NCI-H748 (cell line): ENCODE data around the gene ABCC4.
"Not testable (repeated sequence)": the region's sequence is repeated elsewhere in the genome, so short reads cannot be mapped to it uniquely, and the experiment has no call there.

Experiments
- DNase-seq: peaks from one replicate; lab custom pipeline; 2025; ENCODE audit not compliant: unreplicated experiment; lab: John Stamatoyannopoulos, UW

The ABCC4 gene

DNA sequence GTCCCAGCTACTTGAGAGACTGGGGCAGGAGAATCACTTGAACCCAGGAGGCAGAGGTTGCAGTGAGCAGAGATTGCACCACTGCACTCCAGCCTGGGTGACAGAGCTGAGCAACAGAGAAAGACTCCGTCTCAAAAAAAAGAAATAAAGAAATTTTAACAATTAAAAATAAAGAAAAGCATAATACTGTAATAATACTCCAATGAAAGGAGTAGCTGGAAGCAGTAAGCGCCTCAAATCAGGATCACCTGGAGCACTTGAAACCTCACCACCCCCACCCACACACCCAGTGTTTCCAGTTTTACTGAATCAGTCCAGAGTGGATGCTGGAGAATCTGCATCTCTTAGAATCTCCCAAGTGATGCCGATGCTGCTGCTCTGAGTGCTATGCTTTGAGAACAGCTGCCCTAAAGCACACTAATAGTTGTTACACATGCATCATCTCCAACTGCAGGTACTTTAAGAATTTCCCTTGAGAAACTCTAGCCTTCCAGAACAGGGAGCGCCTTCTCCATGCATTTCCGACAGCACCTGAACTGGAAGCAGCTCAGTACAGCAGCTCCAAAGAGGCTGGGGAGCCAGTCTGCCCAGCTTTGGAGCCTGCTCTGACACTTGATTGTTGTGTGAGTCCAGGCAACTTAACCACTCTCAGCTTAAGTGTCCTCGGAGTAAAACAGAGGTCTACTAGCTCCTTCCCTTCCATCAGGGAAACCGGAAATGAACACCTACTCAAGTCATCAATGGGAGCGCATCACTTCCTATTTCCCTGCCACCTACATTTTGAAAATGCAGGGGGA is 2.9 kb downstream of the ABCC4 start:
- no peak for DNase-seq

DNA sequence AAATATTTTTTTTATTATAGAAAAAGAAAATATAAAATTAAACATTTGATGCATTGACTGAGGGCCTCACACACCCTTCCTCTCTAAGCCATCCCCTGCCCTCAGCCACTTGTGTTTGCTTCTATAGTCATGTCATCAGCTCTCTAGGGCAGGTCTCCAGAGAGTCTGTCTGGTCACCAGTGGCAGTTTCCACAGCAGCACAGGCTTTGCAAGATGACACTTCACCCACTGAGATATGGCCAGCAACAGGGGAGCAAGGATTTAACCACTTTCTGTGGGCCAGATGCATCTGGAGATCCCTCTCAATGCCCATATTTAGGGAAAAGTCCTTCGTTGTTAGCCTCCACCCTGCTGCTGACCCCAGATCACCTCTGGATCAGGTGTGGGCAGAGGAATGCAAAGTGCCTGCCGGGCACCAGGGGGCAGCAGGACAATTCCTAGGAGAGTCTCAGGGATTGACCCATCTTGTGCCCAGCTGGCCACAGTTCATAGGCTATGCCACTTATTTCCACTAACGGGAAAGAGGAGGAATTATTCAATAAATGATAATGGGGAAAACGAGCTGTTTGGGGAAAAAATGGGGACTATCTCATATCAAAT is 4.8 kb downstream of the ABCC4 start:
- peak; percentile 47 for DNase-seq

DNA sequence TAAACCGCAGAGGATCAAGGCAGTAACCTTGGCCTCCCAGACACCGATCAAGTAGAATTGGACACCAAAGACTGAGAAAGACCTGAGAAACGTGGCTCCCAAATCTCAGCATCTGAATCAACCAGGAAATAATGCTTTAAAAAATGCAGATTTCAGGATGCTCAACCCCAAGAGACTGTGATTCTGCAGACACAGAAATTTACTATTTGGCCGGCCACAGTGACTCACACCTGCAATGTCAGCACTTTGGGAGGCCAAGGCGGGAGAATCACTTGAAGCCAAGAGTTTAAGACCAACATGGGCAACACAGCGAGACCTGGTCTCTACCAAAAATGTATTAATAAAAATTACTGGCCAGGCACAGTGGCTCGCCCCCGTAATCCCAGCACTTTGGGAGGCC is 6.2 kb downstream of the ABCC4 start:
- DNase-seq = no peak

GRCh38 chr13:95292622-95293021 is 8.6 kb downstream of the ABCC4 start:
- no peak for DNase-seq

DNA sequence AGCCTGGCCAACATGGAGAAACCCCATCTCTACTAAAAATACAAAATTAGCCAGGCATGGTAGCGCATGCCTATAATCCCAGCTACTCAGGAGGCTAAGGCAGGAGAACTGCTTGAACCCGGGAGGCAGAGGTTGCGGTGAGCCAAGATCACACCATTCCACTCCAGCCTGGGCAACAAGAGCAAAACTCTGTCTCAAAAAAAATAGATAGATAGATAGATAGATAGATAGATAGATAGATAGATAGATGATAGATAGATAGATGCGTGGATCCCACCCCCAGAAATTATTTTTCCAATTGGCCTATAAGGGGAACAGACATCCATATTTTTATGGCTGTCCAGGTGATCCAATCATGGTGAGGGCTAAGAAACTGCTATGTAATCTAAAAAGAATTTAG is 11.3 kb downstream of the ABCC4 start:
- not testable (repeated sequence) for DNase-seq

DNA sequence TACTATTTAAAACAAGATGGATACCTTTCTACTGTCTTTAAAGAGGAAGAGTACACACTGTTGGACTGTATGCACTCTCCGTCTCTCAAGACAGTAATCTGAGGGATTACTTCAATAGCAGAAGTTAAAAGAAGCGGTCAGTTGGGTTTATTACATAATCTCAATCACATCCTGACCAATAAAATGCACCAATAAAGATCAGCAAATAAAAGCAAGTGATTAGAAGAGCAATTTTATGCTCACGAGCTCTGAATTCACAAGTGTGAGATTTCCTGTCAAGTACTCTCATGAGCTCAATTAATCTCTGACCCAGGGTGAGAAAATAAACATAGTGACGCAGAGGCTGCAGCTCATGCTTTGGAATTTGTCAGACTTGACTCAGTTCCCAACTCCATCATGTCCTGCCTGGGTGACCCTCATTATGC is 12.2 kb downstream of the ABCC4 start:
- peak; percentile 35 for DNase-seq

GRCh38 chr13:95284436-95284835 is 16.8 kb downstream of the ABCC4 start:
- no peak for DNase-seq

DNA sequence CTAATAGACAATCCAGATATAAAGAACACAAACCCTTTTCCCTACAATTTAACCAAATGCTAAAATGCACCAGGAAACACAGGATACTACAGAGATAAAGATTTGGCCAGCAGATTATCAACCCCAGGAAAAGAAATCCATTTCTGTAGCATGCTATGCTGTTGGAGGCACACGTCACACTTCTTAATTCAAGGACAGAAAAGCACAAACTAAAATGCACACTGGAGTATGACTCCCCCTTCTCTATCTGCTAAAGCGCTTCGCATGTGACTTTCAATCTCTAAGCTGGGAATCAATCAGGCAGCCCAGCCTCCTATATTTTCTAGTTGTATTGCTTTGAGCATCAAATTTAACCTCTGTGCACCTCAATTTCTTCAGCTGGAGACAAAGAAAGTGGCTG is 22.2 kb downstream of the ABCC4 start:
- DNase-seq = no peak

- DNase-seq = no peak
Observed at GRCh38 chr13:95276037-95276505, 25.2 kb downstream of the ABCC4 start.

DNA sequence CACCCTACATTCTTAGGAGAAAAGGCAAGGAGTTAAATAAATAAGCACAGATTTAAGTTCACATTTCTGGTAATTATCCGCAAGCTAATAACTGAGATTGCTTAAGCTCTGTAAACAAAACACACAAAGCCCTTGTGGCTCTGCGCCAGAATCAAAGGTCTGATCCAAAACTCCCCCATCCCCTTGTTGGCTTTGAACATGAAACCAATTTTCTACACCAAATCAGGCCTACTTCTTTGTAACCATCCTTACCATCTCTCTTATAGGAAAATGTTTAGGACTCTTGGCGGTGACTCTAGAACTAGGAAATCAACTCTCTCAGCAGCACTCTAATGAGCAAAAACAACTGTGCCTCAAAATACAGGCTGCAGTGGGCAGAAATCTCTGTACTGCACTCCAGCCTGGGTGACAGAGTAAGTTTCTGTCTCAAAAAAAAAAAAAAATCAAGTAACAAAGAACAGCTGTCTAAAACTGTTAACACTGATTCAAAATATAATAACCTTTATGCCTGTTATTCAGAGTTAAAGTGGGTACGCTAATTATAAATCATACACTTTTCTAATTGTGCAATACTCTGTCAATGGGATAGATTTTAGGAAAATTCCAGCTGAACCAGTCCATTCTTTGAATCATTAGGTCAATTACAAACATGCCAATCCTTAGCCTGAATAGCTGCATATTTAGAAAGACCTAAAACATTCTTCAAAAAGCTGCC is 25.8 kb downstream of the ABCC4 start:
- peak; percentile 82 for DNase-seq

DNA sequence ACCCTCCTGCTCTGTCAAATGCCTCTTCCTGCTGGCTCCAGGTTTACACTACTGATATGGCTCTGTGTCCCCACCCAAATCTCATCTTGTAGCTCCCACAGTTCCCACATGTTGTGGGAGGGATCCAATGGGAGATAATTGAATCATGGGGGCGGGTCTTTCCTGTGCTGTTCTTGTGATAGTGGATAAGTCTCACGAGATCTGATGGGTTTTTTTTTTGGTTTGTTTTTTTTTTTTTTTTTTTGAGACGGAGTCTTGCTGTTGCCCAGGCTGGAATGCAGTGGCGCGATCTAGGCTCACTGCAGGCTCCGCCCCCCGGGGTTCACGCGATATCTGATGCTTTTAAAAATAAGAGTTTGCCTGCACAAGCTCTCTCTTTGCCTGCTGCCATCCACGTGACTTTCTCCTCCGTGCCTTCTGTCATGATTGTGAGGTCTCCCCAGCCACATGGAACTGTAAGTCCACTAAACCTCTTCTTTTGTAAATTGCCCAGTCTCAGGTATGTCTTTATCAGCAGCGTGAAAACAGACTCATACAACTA is 27.6 kb downstream of the ABCC4 start:
- not testable (repeated sequence) for DNase-seq

- DNase-seq = not testable (repeated sequence)
Observed at GRCh38 chr13:95272076-95272475, 29.2 kb downstream of the ABCC4 start.

DNA sequence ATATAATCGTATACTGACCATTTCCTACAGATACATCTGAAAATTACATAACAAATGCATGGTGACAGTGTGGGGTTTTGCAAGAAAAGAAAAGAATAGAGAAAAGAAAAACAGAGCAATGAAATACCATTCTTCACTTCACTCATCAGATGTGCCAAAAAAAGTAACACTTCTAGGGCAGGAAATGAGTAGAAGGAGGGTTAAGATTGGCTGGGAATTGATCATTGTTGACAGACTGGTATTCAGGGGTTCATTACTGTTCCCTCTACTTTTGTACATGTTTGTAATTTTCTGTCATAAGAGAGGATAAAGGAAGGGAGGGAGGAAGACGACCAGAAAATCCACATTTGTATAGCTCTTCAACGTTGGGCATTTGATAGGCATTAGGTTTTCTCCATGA is 31.5 kb downstream of the ABCC4 start:
- no peak for DNase-seq

- DNase-seq = not testable (repeated sequence)
Observed at GRCh38 chr13:95268343-95269065, 32.7 kb downstream of the ABCC4 start.

GRCh38 chr13:95267662-95268342 is 33.4 kb downstream of the ABCC4 start:
- peak; percentile 37 for DNase-seq

- no peak for DNase-seq
Observed at GRCh38 chr13:95264225-95264624, 37.0 kb downstream of the ABCC4 start.

GRCh38 chr13:95262837-95263384 is 38.3 kb downstream of the ABCC4 start:
- no peak for DNase-seq

- DNase-seq = no peak
Observed at GRCh38 chr13:95261956-95262355, 39.3 kb downstream of the ABCC4 start.

- DNase-seq = no peak
Observed at GRCh38 chr13:95260031-95260525, 41.2 kb downstream of the ABCC4 start.
